Heart left ventricle (tissue), 13 donors: ENCODE measurements around the gene CDH13.

Experiments used
- CTCF ChIP-seq, 12 donors: fragments of 200-600 bp; sonication (generic) in 4 of 12; IDR thresholded peaks; one replicate each; pipeline versions ENCODE4 v1.5.0 to v1.8.0; 2018 to 2022; ENCODE audit warnings: antibody characterized with exemption in 12 of 12, mild to moderate bottlenecking in 5 of 12
- POLR2A ChIP-seq, 2 donors: fragments of 450-650 bp; IDR thresholded peaks; one replicate each; pipeline ENCODE4 v1.6.1; 2017; ENCODE audit warnings: antibody characterized with exemption in 2 of 2, mild to moderate bottlenecking in 2 of 2, moderate library complexity in 2 of 2
- donor health status: ischemic (EF 13 %, LVEDD 7.1; RV severe dilation, severe dysfunction).
- donor health status: DM: no; HTN: yes; CAD: no.
- donor health status: DM: no; HTN: no; CAD: no.
- donor health status: ischemic (EF 25% LVEDD 6.9; RV normal size, moderate dysfunction).
- donor health status: ischemic (EF 25% LVEDD 5.7; RV mildly dilated, moderate dysfunction).
- donor health status: ischemic (EF 35%, LVEDD 5.7; RV mildly dilated, moderate dysfunction).
- donor health status: nonischemic (EF 11% LVEDD 7.7; RV severe dilation, severe dysfunction).
- donor health status: DM: yes; HTN: yes; CAD: no.
- donor health status: PGD.
- donor health status: ischemic (EF 29% LVEDD 5.4; RV normal size, mild dysfunction).
- donor health status: nonischemic (EF 23%, LVEDD 6.1; RV moderate dilation, normal function).

- TF ChIP-seq POLR2A (IDR thresholded peaks at IDR 0.05) (no peak), CTCF (IDR thresholded peaks at IDR 0.05) (no peak)
These were observed 935.1 kb downstream of the CDH13 start for GRCh38 chr16:83561876-83562275.
